ENCODE measurements around the gene AUH.

GRCh38 chr9:91378695-91379127 is 17.0 kb upstream of the AUH start:
- TF ChIP-seq, protein P1, sequence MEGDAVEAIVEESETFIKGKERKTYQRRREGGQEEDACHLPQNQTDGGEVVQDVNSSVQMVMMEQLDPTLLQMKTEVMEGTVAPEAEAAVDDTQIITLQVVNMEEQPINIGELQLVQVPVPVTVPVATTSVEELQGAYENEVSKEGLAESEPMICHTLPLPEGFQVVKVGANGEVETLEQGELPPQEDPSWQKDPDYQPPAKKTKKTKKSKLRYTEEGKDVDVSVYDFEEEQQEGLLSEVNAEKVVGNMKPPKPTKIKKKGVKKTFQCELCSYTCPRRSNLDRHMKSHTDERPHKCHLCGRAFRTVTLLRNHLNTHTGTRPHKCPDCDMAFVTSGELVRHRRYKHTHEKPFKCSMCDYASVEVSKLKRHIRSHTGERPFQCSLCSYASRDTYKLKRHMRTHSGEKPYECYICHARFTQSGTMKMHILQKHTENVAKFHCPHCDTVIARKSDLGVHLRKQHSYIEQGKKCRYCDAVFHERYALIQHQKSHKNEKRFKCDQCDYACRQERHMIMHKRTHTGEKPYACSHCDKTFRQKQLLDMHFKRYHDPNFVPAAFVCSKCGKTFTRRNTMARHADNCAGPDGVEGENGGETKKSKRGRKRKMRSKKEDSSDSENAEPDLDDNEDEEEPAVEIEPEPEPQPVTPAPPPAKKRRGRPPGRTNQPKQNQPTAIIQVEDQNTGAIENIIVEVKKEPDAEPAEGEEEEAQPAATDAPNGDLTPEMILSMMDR (conservative IDR thresholded peaks at IDR 0.05 in 1 of 2, IDR thresholded peaks at IDR 0.05 in 1 of 2; ENCODE audit: low read depth in 1 of 2, low read length in 2 of 2), result no peak
- no peak for TF ChIP-seq EZH2 (IDR thresholded peaks at IDR 0.05; ENCODE audit: low read length, missing control alignments)

All from fibroblast of lung (primary cell).